ENCODE data around the gene CEP41.

- TF ChIP-seq POLR2A (IDR thresholded peaks at IDR 0.05) (no peak), EP300 (IDR thresholded peaks at IDR 0.05) (no peak)
These were observed 43.6 kb downstream of the CEP41 start for GRCh38 chr7:130397051-130397757.
